Endothelial cell of umbilical vein (primary cell): ENCODE data around the gene CCNY. TPM values are rescaled to one million over a fixed set of nuclear protein-coding genes. Genes with fewer than 3 reads are reported as not detected.

Experiments used
- BruUV-seq: library from RNA; stranded (reverse); fragments of 400-500 nt; replicated peaks from 2 replicates; lab custom pipeline; 2021; lab: Mats Ljungman, UMichigan
- CTCF ChIA-PET: fragments of 300-600, 350-600 bp; sonication (Branson Sonifier 250); formaldehyde crosslinking; loops from one replicate; lab custom pipeline; 2021; ENCODE audit warnings: antibody characterized with exemption, inconsistent platforms; lab: Charles Lee
- POLR2A ChIA-PET: fragments of 300-600, 350-600 bp; sonication (Branson Sonifier 250); formaldehyde crosslinking; loops from one replicate; lab custom pipeline; 2021; ENCODE audit warnings: antibody characterized with exemption, inconsistent platforms; lab: Charles Lee
- DNase-seq: peaks from one replicate; pipeline ENCODE4 v3.0.0-alpha.2; 2011; ENCODE audit warnings: low read depth, low spot score
- FAIRE-seq: peaks from 2 replicates; lab custom pipeline; 2011; peaks lifted over from hg19 to GRCh38; lab: Jason Lieb, UNC
- H2AFZ ChIP-seq: 2 replicates; pipeline ENCODE4 v1.6.0; 2012; ENCODE audit warnings: low read depth, low read length, control low read depth, inconsistent platforms
- H3K27ac ChIP-seq: 2 replicates; pipeline ENCODE4 v1.5.1; 2011; ENCODE audit warnings: low read depth, mild to moderate bottlenecking, control low read depth, low read length, moderate library complexity; ENCODE audit not compliant: insufficient read depth
- H3K27me3 ChIP-seq, 2 experiments: 2 replicates each; pipeline versions ENCODE4 v1.6.0 to v1.6.1; 2011; ENCODE audit warnings: low read length in 2 of 2, mixed read lengths in 1 of 2; ENCODE audit not compliant: control insufficient read depth in 2 of 2, insufficient read depth in 2 of 2
- H3K36me3 ChIP-seq, 2 experiments: 2 replicates in 1 of 2; 3 replicates in 1 of 2; pipeline ENCODE4 v1.5.1; 2011; ENCODE audit warnings: low read length in 2 of 2, mild to moderate bottlenecking in 1 of 2, moderate library complexity in 1 of 2; ENCODE audit not compliant: control insufficient read depth in 2 of 2, insufficient read depth in 2 of 2; ENCODE audit errors: extremely low read depth in 1 of 2
- H3K4me1 ChIP-seq: 3 replicates; pipeline ENCODE4 v1.5.1; 2011; ENCODE audit warnings: mild to moderate bottlenecking, low read length; ENCODE audit not compliant: control insufficient read depth, insufficient read depth; ENCODE audit errors: extremely low read depth
- H3K4me2 ChIP-seq: 2 replicates; pipeline ENCODE4 v1.6.1; 2011; ENCODE audit warnings: low read length, control low read depth, mixed read lengths; ENCODE audit not compliant: insufficient read depth
- H3K4me3 ChIP-seq, 3 experiments: fragments of 200-600 bp in 1 of 3; sonication (generic), shearing (Covaris generic) in 1 of 3; replicated peaks in 1 of 3; 2 replicates each; pipeline ENCODE4 v1.5.1; 2011 to 2016; ENCODE audit warnings: control low read depth in 3 of 3, low read length in 3 of 3, mild to moderate bottlenecking in 2 of 3, inconsistent platforms in 1 of 3, low read depth in 1 of 3, moderate library complexity in 1 of 3; ENCODE audit not compliant: insufficient read depth in 1 of 3
- H3K79me2 ChIP-seq: 2 replicates; pipeline ENCODE4 v1.6.0; 2012; ENCODE audit warnings: low read length, inconsistent platforms; ENCODE audit not compliant: control insufficient read depth, insufficient read depth
- H3K9ac ChIP-seq: replicated peaks from 2 replicates; pipeline ENCODE3; 2011; ENCODE audit warnings: low read length, control low read depth; ENCODE audit not compliant: insufficient read depth; ENCODE audit errors: extremely low read depth
- H3K9me1 ChIP-seq: replicated peaks from 3 replicates; pipeline ENCODE4 v1.6.0; 2011; ENCODE audit warnings: mild to moderate bottlenecking, low read length; ENCODE audit not compliant: control insufficient read depth, insufficient read depth; ENCODE audit errors: extremely low read depth
- H3K9me3 ChIP-seq: replicated peaks from 2 replicates; pipeline ENCODE4 v1.5.1; 2012; ENCODE audit warnings: low read length, inconsistent platforms; ENCODE audit not compliant: control insufficient read depth, insufficient read depth
- H4K20me1 ChIP-seq: replicated peaks from 2 replicates; pipeline ENCODE3; 2011; ENCODE audit warnings: mild to moderate bottlenecking, low read length; ENCODE audit not compliant: control insufficient read depth, insufficient read depth; ENCODE audit errors: extremely low read depth
- CTCF ChIP-seq, 2 donors: IDR thresholded peaks; 1 replicate in 1 of 2; 2 replicates in 1 of 2; pipeline ENCODE4 v1.5.1; 2011; ENCODE audit warnings: low read length in 2 of 2, mild to moderate bottlenecking in 2 of 2, moderate library complexity in 2 of 2, control low read depth in 1 of 2, inconsistent platforms in 1 of 2, low read depth in 1 of 2; ENCODE audit not compliant: insufficient read depth in 1 of 2; ENCODE audit errors: extremely low read depth in 1 of 2
- EZH2 ChIP-seq: IDR thresholded peaks from 2 replicates; pipeline ENCODE4 v1.6.1; 2012; ENCODE audit warnings: borderline replicate concordance, low read depth, mild to moderate bottlenecking, moderate library complexity, low read length, inconsistent platforms; ENCODE audit not compliant: severe bottlenecking
- FOS ChIP-seq: IDR thresholded peaks from 2 replicates; pipeline ENCODE4 v1.6.1; 2011; ENCODE audit warnings: mild to moderate bottlenecking, low read length, moderate library complexity, borderline replicate concordance; ENCODE audit not compliant: insufficient read depth
- GATA2 ChIP-seq: IDR thresholded peaks from 2 replicates; pipeline ENCODE4 v1.7.0; 2011; ENCODE audit warnings: low read depth, mild to moderate bottlenecking, moderate library complexity, mixed read lengths, low read length; ENCODE audit not compliant: insufficient read length, insufficient read depth
- JUN ChIP-seq: IDR thresholded peaks from 2 replicates; pipeline ENCODE4 v1.6.1; 2011; ENCODE audit warnings: borderline replicate concordance, low read depth; ENCODE audit not compliant: insufficient read length, insufficient read depth
- MAX ChIP-seq: IDR thresholded peaks from 2 replicates; pipeline ENCODE4 v1.6.1; 2011; ENCODE audit not compliant: insufficient read depth, insufficient read length
- MYC ChIP-seq: IDR thresholded peaks from one replicate; pipeline ENCODE4 v1.6.1; 2011; ENCODE audit warnings: mild to moderate bottlenecking, low read depth, low read length
- POLR2A ChIP-seq: IDR thresholded peaks from 2 replicates; pipeline ENCODE4 v1.6.1; 2012; ENCODE audit warnings: low read depth, mild to moderate bottlenecking, control low read depth, low read length
- POLR2AphosphoS5 ChIP-seq: IDR thresholded peaks from 2 replicates; pipeline ENCODE4 v1.6.1; 2012; ENCODE audit warnings: low read depth, mild to moderate bottlenecking, control low read depth, low read length, moderate library complexity; ENCODE audit not compliant: insufficient read depth
- dilution Hi-C: fragments of 300-500 bp; cut with MboI; formaldehyde crosslinking; loops from one replicate; pipeline ENCODE4 v1.15.0; 2019; ENCODE audit warnings: low sequenced_read_pairs; ENCODE audit not compliant: extremely low pct_ligation_motif_present
- intact Hi-C: fragments of 100-400 bp; cut with micrococcal nuclease; formaldehyde crosslinking; loops from one replicate; pipeline ENCODE4 v1.10.0; 2022
- polyA plus RNA-seq, 4 experiments: library from polyadenylated mRNA; depleted of rRNA in 3 of 4; stranded (reverse) in 3 of 4; unstranded in 1 of 4; fragments of >200 nt; gene quantifications; 2 replicates each; pipeline versions ENCODE4 v1.2.1 to v1.2.3, GENCODE V29; 2011 to 2012; ENCODE audit warnings: missing spikeins in 1 of 4
- total RNA-seq: library from RNA; stranded (reverse); gene quantifications from 2 replicates; pipeline ENCODE4 v1.2.3, GENCODE V29; 2021

Gene CCNY
- total and polyA plus RNA-seq, 2 donors (not counting 3 experiments of a cell fraction or from before 2014, with no cell fraction given): 61.5 to 107 TPM

GRCh38 chr10:35470248-35470924 lies 134.1 kb downstream of the CCNY start:
- H3K27me3 ChIP-seq: no peaks in the 10 kb centered on the region
- H3K79me2 ChIP-seq: peaks cover 74% of the 10 kb centered on the region
- H3K4me1 ChIP-seq: no peaks in the 10 kb centered on the region
- no peak overlapping the region for H3K4me3 ChIP-seq
- TF ChIP-seq GATA2: no peak
- TF ChIP-seq JUN: no peak
- no peak for TF ChIP-seq POLR2AphosphoS5
- no peak for TF ChIP-seq POLR2A
- no peak for TF ChIP-seq FOS
- no peak for TF ChIP-seq CTCF (IDR thresholded peaks at IDR 0.05; ENCODE audit: extremely low read depth in 1 of 2, insufficient read depth in 1 of 2, low read depth in 1 of 2, low read length in 2 of 2)
- TF ChIP-seq EZH2: no peak
- TF ChIP-seq MYC: no peak
- TF ChIP-seq MAX: no peak
- no peak overlapping the region for H2AFZ ChIP-seq
- H3K27ac ChIP-seq: no peak overlapping the region
- BruUV-seq: no TSS peak
- no peak overlapping the region for H3K9ac ChIP-seq
- H4K20me1 ChIP-seq: peaks cover 20% of the 10 kb centered on the region
- no peak overlapping the region for H3K4me2 ChIP-seq
- POLR2A ChIA-PET: no interaction called here
- no peaks in the 10 kb centered on the region for H3K36me3 ChIP-seq
- CTCF ChIA-PET: no interaction called here
- peak; percentile 20 for DNase-seq
- dilution Hi-C loops (no loop called here), intact Hi-C loops (no loop called here)
- peaks cover 2% of the 10 kb centered on the region for H3K9me1 ChIP-seq
- no peaks in the 10 kb centered on the region for H3K9me3 ChIP-seq
- no peak for FAIRE-seq
